GOT3 (cell line): ENCODE data around the gene TCP11.

Source experiments
- DNase-seq: peaks from one replicate; lab custom pipeline; 2025; ENCODE audit warnings: mixed read lengths; lab: John Stamatoyannopoulos, UW

The TCP11 gene

GRCh38 chr6:35173044-35173426 lies 31.9 kb upstream of the TCP11 start:
- DNase-seq, result no peak

- no peak for DNase-seq
These were observed 29.8 kb upstream of the TCP11 start for GRCh38 chr6:35170891-35171290.

GRCh38 chr6:35170166-35170565 lies 29.0 kb upstream of the TCP11 start:
- no peak for DNase-seq

DNA sequence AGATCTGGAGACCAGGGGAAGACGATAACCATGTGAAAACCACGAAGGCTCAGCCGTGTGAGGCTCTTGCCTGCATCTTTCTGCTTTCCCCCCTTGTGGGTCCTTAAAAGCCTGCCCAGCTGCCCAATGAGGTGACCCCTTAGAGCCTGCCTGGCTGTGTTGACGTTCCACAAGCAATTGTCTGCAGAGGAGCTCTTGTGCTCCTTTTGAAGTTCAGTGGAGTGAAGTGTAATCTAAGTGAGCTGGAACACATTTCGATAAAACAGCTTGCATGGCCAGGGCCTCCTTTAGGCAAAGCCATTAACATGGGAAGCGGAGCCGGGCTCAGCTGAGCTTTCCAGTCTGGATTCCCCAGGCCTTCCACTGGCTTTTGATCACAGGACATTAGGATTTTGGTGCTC lies 27.3 kb upstream of the TCP11 start:
- DNase-seq, result no peak

DNA sequence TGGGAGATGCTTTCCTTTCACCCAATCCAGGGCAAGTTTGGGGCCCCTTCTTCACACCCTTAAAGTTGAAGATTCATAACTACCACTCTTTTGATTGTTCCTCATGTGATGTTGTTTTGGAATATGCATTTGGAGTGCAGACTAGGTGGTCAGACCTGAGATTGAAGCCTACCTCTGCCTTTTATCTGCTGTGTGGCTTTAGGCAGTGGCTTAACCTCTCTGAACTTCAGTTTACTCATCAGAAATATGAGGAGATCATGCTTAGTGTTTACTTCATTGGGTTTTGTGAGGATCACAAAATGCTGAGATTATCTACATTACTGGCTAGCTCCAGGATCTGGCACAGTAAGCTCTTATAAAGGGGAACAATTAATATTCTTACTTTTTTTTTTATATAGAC lies 26.4 kb upstream of the TCP11 start:
- no peak for DNase-seq

- DNase-seq, result no peak
These were observed 25.4 kb upstream of the TCP11 start for GRCh38 chr6:35166520-35166919.

GRCh38 chr6:35166116-35166515 lies 25.0 kb upstream of the TCP11 start:
- DNase-seq, result no peak

DNA sequence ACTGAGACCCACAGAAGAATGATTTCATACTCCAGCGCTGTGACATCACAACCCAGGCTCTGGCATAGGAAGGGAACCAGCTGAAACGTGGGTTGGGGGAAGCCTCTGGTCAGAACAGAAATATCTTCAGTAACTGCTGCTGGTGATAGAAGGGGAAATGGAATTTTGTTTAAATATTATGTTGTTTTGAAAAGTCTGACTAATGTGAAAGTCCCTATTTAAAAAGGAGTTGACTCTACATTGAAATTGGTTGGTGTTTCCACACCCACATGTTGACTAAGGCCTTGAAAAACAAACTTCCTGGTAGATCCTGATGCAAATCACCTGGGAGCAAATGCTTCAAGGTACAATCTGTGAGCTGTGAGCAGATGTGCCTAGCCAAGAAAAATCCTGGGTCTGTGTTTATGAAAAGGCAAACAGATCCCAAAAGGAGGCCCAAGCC lies 24.5 kb upstream of the TCP11 start:
- DNase-seq, result no peak

DNA sequence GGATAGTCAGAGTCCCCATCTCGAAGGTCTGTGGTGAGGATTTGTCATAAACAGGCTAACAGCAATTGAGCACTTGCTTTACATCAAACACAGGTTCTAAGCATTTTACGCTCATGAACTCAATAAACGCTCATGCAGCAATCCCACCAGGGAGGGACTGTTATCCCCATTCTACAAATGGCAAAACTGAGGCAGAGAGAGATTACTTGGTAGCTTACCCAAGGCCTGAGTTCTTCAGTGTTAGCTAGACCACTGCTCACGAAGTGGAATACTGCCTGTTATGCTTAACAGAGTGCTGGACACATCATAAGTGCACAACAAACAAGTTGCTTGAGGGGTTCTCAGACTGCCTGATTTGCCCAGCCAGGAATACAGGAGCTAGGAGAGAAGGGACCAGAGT lies 23.7 kb upstream of the TCP11 start:
- no peak for DNase-seq

- DNase-seq, result no peak
These were observed 23.1 kb upstream of the TCP11 start for GRCh38 chr6:35164277-35164676.

- DNase-seq, result no peak
These were observed 22.7 kb upstream of the TCP11 start for GRCh38 chr6:35163836-35164235.

DNA sequence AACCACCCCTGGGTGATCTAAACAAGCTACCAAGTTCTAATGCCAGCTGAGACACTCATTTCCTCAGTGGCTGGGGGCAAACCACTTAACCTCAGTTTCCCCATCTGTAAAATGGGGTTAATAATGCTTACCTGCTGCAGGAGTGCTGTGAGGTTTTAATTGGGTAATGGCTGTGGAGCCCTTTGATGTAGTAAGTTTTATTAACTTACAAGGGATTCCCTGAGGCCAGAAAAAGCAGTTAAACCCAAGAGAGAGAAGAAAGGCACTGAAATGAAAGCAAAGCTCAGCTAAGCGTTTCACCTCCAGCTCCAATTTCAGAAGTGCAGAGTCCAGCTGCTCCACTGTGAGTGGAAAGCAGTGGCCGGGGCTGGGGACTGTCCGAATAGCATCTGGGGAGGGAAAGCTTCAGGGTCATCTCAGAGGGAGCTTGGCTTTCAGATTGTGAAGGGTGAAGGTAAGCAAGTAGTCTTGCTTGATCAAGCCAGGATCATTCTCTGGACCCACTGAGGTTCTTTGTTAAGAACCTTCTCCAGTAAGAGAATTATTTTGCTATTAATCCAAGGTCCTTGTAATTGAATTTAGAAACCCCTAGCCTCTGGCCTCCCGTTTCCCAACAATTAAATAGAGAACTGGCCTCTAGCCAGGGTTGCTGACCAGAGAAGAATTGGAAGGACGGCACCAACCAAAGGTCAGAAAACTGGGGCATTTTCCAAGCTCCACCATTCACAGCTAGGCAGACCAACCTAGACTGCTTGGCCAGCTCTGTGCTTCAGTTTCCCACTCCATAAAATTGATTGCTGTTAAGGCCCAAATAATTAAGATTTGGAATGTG lies 20.9 kb upstream of the TCP11 start:
- DNase-seq, result no peak

DNA sequence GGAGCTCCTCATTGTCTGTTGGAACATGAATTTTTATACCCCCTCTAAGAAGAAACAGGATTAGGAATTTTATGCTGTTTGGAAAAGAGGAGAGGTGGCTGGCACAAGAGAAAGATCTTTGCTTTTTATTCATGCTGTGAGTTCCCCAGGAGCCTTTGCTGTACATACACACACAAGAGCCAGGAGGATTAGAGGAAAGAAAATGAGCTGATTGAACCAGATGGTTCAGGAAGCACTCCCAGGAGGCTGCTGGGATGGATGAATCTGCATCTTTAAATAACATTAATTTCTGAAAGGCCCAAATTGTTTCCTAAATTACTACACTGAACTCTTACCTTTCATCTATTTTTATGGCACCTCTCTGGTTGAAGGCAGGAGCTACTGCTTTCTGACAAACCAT lies 20.1 kb upstream of the TCP11 start:
- no peak for DNase-seq

DNA sequence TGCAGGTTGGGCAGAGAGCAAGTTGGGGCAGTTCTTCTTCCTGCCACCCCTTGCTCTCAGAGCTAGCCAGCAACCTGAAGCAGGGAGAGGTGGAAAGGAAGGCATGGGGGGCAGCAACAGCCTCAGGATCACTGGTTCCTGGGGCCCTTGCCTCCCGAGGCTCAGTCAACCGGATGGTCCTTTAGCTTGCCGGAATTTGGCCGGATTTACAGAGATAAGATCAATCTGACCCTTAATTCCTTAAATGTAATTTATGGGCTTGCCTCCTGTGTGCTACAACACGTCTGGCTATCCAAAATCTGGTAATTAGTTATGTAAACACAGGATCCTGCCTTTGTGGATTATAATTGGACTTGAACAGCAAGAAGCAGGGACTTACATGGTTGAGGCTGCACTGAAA lies 19.5 kb upstream of the TCP11 start:
- no peak for DNase-seq

- no peak for DNase-seq
These were observed 17.4 kb upstream of the TCP11 start for GRCh38 chr6:35158520-35158919.

DNA sequence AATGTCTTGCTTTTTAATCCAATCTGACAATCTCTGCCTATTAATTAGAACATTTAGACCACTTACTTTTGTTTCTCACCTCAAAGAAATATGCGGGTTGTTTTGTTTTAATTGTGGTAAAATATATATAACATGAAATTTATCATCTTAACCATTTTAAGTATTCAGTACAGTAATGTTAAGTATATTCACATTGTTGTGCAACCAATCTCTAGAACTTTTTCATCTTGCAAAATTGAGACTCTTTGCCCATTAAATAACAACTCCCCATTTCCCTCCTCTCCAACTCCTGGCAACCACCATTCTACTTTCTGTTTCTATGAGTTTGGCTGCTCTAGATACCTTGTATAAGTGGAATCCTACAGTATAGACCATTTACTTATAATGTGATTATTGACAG lies 13.8 kb upstream of the TCP11 start:
- no peak for DNase-seq

DNA sequence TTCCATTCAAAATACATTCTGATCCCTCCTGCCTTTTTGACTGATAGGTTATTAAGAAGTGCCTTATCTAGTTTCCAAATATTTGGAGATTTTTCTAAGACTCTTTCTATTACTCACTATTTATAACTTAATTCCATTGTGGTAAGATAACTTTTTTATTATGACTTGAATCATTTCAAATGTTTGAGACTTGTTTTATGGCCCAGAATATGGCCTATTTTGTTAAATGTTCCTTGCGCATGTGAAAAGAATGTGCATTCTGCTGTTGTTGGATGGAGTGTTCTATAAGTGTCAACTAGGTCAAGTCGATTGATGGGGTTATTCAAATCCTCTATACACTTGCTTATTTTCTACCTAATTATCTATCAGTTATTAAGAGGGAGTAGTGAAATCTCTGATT lies 13.1 kb upstream of the TCP11 start:
- no peak for DNase-seq

DNA sequence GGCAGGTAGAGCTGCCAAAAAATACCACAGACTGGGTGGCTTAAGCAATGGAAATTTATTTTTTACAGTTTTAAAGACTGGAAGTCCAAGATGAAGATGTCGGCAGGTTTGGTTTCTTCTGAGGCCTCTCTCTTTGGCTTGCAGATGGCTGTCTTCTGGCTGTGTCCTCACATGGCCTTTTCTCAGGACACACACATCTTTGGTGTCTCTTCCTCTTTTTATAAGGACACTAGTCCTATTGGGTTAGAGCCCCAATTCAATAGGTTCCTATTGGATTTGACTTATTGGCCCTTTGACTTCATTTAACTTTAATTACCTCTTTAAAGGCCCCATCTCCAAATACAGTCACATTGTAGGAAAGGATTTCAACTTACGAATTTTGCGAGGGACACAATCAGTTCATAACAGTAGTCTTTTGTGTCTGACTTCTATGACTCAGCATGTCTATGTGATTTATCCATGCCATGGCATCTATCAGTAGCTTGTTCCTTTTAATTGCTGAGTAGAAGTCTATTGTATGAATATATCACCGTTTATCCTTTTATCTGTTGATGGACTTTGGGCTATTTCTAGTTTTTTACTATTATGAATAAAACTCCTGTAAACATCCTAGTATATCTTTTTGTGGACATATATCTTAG lies 11.0 kb upstream of the TCP11 start:
- DNase-seq, result no peak

DNA sequence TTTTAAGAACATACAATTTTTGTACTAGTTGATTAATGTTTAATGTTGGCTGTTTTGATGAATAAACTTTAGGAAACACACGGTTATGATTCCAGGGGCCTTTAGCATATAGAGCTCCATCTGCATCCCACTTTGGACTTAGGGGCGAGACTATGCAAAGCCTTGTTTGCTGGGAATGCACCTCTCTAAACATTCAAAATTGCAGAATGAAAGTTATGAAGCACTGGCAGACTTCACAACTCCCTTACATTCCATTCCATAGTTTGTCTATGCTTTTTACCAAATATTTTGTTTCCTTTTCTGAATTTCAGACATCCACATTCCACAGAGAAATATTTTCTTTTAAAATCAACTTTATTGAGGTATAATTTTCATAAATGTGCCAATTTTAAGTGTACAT lies 10.3 kb upstream of the TCP11 start:
- no peak for DNase-seq

DNA sequence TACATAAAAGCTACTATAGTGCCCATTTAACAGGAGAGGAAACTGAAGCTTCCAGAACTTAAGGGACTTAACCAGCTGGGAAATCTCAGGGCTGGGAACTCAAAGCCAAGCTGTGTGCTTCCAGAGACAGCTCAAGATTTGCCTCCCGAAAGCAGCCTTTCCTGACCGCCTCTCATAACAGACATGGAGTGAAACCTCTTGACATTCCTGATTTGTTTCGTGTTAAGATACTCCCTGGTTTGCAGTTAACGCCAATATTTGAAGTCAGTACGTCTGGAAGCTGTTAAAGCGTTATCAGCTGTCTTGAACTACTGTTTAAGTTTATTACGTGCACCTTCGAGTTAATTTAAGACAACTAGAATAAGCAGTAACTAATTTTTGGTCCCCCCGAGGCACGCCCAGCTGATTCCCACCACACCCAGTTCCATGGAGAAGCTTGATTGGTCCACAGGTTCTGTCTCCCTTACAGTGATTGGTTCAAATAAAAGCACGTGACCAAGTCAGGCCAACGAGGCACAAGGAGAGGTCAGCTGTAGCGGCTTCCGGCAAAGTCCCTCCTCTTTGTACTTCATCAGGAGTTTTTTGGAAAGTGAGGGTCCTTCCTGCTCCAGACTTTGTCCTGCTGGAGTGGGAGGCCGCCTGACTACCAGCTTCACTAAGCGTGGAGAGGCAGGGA lies 8.9 kb upstream of the TCP11 start:
- no peak for DNase-seq

DNA sequence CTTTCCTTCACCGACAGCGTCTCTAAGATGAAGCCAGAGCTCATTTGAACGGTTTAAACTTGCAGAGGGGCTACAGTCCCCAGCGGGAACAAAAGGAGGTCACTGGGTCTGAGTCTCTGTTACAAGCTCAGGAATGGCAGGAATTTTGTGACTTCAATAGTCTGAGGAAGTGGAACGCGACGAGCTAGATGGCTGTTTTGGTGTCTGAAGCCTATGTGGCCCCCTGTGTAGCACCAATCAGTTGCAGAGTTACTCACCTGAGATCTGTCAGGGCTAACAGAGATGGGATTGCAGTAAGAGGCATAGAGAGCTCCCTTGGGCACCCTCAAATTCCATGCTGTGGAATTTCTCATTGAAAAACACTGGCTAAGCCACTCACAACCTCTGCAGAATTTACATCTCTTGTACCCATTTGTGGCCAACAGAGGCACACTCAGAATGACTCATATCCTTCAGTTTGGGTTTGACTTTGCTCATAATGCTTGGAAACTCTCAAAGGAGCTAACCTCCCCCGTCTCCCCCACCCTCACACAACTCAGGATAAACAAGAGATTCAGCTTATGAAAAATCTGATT lies 7.1 kb upstream of the TCP11 start:
- DNase-seq, result no peak

DNA sequence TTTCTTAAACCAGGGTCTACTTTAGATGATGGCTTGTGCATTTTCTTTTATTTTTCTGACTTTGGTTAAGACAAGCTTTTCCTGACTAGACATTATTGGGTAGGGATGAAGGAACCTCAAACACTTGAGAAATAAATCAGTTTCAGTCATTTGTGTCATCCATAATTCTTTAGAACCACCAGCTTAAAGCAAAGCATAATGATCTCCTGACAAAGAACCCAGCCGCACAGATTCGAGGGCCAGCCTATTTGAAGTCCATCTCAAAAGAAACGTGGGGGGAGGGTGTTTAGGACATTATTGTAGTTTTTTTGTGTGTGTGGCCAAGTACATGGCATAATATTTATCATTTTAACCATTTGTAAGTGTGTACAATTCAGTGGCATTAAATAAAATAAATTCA lies 6.3 kb upstream of the TCP11 start:
- DNase-seq, result no peak

DNA sequence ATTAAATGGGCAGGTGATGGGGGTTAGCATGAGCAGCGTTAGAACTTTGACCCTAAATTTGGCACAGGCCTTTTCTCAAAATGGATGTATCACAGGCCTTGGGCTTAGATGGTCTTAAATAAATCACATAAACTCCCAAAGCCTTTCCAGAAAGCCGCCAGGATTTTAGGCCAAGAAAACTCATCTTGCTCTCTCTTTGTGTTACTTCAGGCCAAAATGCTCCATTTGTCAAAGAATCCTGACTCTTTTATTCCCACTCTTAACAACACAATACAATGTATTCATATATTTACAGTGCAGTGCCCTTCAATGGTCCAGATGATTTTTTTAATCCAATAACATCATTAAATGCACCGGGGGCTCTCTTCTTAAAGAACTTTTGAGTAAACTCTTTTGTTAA lies 5.9 kb upstream of the TCP11 start:
- no peak for DNase-seq
